ENCODE results near the gene CFAP100. TPM values are rescaled to one million over a fixed set of nuclear protein-coding genes. Genes with fewer than 3 reads are reported as not detected.

Gene CFAP100
- total RNA-seq, 1 donor from 2014 or later, result not detected

- Mint-ChIP-seq H3K4me1 (ENCODE audit: unreplicated experiment) (peaks cover 15% of the 10 kb centered on the region), H3K36me3 (ENCODE audit: low read depth, unreplicated experiment) (peaks cover 14% of the 10 kb centered on the region), H3K9me3 (ENCODE audit: unreplicated experiment) (no peaks in the 10 kb centered on the region), H3K27ac (ENCODE audit: unreplicated experiment) (no peak overlapping the region), H3K27me3 (ENCODE audit: unreplicated experiment) (peaks cover 2% of the 10 kb centered on the region), H3K4me3 (ENCODE audit: unreplicated experiment) (no peak overlapping the region)
- DNase-seq (ENCODE audit: low spot score), result no peak
- TF ChIP-seq CTCF (IDR thresholded peaks at IDR 0.05; ENCODE audit: unreplicated experiment), result no peak
Observed at GRCh38 chr3:126447456-126448106, 52.9 kb downstream of the CFAP100 start.

GRCh38 chr3:126448136-126448892 lies 53.6 kb downstream of the CFAP100 start:
- Mint-ChIP-seq H3K9me3 (ENCODE audit: unreplicated experiment) (no peaks in the 10 kb centered on the region), H3K36me3 (ENCODE audit: low read depth, unreplicated experiment) (peaks cover 14% of the 10 kb centered on the region), H3K4me3 (ENCODE audit: unreplicated experiment) (no peak overlapping the region), H3K4me1 (ENCODE audit: unreplicated experiment) (peaks cover 15% of the 10 kb centered on the region), H3K27ac (ENCODE audit: unreplicated experiment) (no peak overlapping the region), H3K27me3 (ENCODE audit: unreplicated experiment) (no peaks in the 10 kb centered on the region)
- TF ChIP-seq CTCF (IDR thresholded peaks at IDR 0.05; ENCODE audit: unreplicated experiment), result no peak
- DNase-seq (ENCODE audit: low spot score), result no peak

- no peaks in the 10 kb centered on the region for H3K27me3 Mint-ChIP-seq (ENCODE audit: unreplicated experiment)
- TF ChIP-seq CTCF (IDR thresholded peaks at IDR 0.05; ENCODE audit: unreplicated experiment), result no peak
- no peak overlapping the region for H3K4me3 Mint-ChIP-seq (ENCODE audit: unreplicated experiment)
- H3K36me3 Mint-ChIP-seq (ENCODE audit: low read depth, unreplicated experiment), result peaks cover 14% of the 10 kb centered on the region
- H3K27ac Mint-ChIP-seq (ENCODE audit: unreplicated experiment), result no peak overlapping the region
- DNase-seq (ENCODE audit: low spot score), result no peak
- peaks cover 15% of the 10 kb centered on the region for H3K4me1 Mint-ChIP-seq (ENCODE audit: unreplicated experiment)
- no peaks in the 10 kb centered on the region for H3K9me3 Mint-ChIP-seq (ENCODE audit: unreplicated experiment)
Observed at GRCh38 chr3:126448893-126449180, 54.1 kb downstream of the CFAP100 start.

GRCh38 chr3:126449621-126450051 lies 54.9 kb downstream of the CFAP100 start:
- Mint-ChIP-seq H3K36me3 (ENCODE audit: low read depth, unreplicated experiment) (peaks cover 14% of the 10 kb centered on the region), H3K4me1 (ENCODE audit: unreplicated experiment) (peaks cover 20% of the 10 kb centered on the region), H3K9me3 (ENCODE audit: unreplicated experiment) (no peaks in the 10 kb centered on the region), H3K27me3 (ENCODE audit: unreplicated experiment) (no peaks in the 10 kb centered on the region), H3K4me3 (ENCODE audit: unreplicated experiment) (no peak overlapping the region), H3K27ac (ENCODE audit: unreplicated experiment) (no peak overlapping the region)
- TF ChIP-seq CTCF (IDR thresholded peaks at IDR 0.05; ENCODE audit: unreplicated experiment), result no peak
- no peak for DNase-seq (ENCODE audit: low spot score)

- Mint-ChIP-seq H3K9me3 (ENCODE audit: unreplicated experiment) (no peaks in the 10 kb centered on the region), H3K27ac (ENCODE audit: unreplicated experiment) (no peak overlapping the region), H3K4me1 (ENCODE audit: unreplicated experiment) (peaks cover 22% of the 10 kb centered on the region), H3K4me3 (ENCODE audit: unreplicated experiment) (no peak overlapping the region), H3K27me3 (ENCODE audit: unreplicated experiment) (no peaks in the 10 kb centered on the region), H3K36me3 (ENCODE audit: low read depth, unreplicated experiment) (peaks cover 15% of the 10 kb centered on the region)
- no peak for DNase-seq (ENCODE audit: low spot score)
- no peak for TF ChIP-seq CTCF (IDR thresholded peaks at IDR 0.05; ENCODE audit: unreplicated experiment)
Observed at GRCh38 chr3:126450219-126450618, 55.5 kb downstream of the CFAP100 start.

Data from endothelial cell (in vitro differentiated cells).